HG03159 (cell line): ENCODE measurements around the gene LINC00305.
A peak's percentile ranks its signal among the peaks of the same experiment; 100 is the strongest.

Experiments
- ATAC-seq: cut with Tn5 transposase; IDR thresholded peaks from one replicate; pipeline ENCODE4 v1.9.1; 2021; ENCODE audit warnings: mild to moderate bottlenecking, moderate library complexity; ENCODE audit not compliant: unreplicated experiment

Gene LINC00305

GRCh38 chr18:64116571-64117175 lies 32.2 kb downstream of the LINC00305 start:
- no peak for ATAC-seq

- no peak for ATAC-seq
Observed at GRCh38 chr18:64115881-64116280, 33.0 kb downstream of the LINC00305 start.

- no peak for ATAC-seq
Observed at GRCh38 chr18:64111950-64112349, 36.9 kb downstream of the LINC00305 start.

- no peak for ATAC-seq
Observed at GRCh38 chr18:64110692-64111480, 38.0 kb downstream of the LINC00305 start.

- no peak for ATAC-seq
Observed at GRCh38 chr18:64103986-64104385, 44.9 kb downstream of the LINC00305 start.

GRCh38 chr18:64100116-64100922 lies 48.6 kb downstream of the LINC00305 start:
- peak; percentile 62 for ATAC-seq

- peak; percentile 54 for ATAC-seq
Observed at GRCh38 chr18:64099244-64099643, 49.6 kb downstream of the LINC00305 start.

- no peak for ATAC-seq
Observed at GRCh38 chr18:64097497-64097896, 51.4 kb downstream of the LINC00305 start.

GRCh38 chr18:64095056-64095455 lies 53.8 kb downstream of the LINC00305 start:
- no peak for ATAC-seq

GRCh38 chr18:64094210-64094609 lies 54.7 kb downstream of the LINC00305 start:
- no peak for ATAC-seq

- ATAC-seq = peak; percentile 54
Observed at GRCh38 chr18:64091526-64091925, 57.4 kb downstream of the LINC00305 start.

- peak; percentile 65 for ATAC-seq
Observed at GRCh38 chr18:64090876-64091275, 58.0 kb downstream of the LINC00305 start.

- ATAC-seq = peak; percentile 48
Observed at GRCh38 chr18:64083916-64084315, 65.0 kb downstream of the LINC00305 start.

- ATAC-seq = no peak
Observed at GRCh38 chr18:64082513-64082912, 66.4 kb downstream of the LINC00305 start.

GRCh38 chr18:64082054-64082453 lies 66.8 kb downstream of the LINC00305 start:
- no peak for ATAC-seq

- ATAC-seq = no peak
Observed at GRCh38 chr18:64073971-64074370, 74.9 kb downstream of the LINC00305 start.

GRCh38 chr18:64055019-64055418 lies 93.9 kb downstream of the LINC00305 start:
- ATAC-seq = no peak

GRCh38 chr18:64053246-64053645 lies 95.6 kb downstream of the LINC00305 start:
- no peak for ATAC-seq

- ATAC-seq = no peak
Observed at GRCh38 chr18:64052772-64053171, 96.1 kb downstream of the LINC00305 start.

GRCh38 chr18:64044616-64045015 lies 104.3 kb downstream of the LINC00305 start:
- no peak for ATAC-seq

GRCh38 chr18:64042728-64043358 lies 106.0 kb downstream of the LINC00305 start:
- no peak for ATAC-seq
